ENCODE data around the gene ADAM12.

The ADAM12 gene

GRCh38 chr10:125984346-125984745 lies 403.9 kb downstream of the ADAM12 start (continued):
- no peak for TF ChIP-seq ZNF398 (tag by site-specific recombination; IDR thresholded peaks at IDR 0.05)

DNA sequence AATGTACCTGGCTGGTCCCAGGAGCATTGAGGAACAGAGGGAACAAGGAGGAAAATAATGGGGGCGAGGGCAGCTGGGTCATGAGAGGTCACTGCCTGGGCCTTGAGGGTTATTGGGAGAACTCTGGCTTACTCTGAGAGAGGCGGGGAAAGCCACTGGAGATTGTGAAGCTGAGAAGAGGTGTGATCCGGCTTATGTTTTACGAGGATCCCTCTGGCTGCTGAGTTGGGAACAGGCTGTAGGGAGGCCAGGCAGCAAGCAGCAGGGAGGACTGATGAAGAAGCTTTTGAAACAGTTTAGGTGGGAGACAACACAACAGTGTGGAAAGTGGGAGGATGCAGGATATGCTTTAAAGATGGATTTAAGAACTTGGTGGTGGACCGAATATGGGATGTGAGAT lies 404.6 kb downstream of the ADAM12 start:
- TF ChIP-seq ZNF18 (tag by site-specific recombination; IDR thresholded peaks at IDR 0.05) (peak; percentile 67), OSR2 (tag by site-specific recombination; IDR thresholded peaks at IDR 0.05) (peak; percentile 15; the same call in 1 of the 2 replicates), ZNF768 (tag by site-specific recombination; IDR thresholded peaks at IDR 0.05) (no peak), ZNF549 (tag by site-specific recombination; IDR thresholded peaks at IDR 0.05) (no peak), ZIC2 (tag by site-specific recombination; IDR thresholded peaks at IDR 0.05) (0 out of 2 replicates have a peak, but pooled peaks have one; percentile 35)
- TF ChIP-seq, protein P1, sequence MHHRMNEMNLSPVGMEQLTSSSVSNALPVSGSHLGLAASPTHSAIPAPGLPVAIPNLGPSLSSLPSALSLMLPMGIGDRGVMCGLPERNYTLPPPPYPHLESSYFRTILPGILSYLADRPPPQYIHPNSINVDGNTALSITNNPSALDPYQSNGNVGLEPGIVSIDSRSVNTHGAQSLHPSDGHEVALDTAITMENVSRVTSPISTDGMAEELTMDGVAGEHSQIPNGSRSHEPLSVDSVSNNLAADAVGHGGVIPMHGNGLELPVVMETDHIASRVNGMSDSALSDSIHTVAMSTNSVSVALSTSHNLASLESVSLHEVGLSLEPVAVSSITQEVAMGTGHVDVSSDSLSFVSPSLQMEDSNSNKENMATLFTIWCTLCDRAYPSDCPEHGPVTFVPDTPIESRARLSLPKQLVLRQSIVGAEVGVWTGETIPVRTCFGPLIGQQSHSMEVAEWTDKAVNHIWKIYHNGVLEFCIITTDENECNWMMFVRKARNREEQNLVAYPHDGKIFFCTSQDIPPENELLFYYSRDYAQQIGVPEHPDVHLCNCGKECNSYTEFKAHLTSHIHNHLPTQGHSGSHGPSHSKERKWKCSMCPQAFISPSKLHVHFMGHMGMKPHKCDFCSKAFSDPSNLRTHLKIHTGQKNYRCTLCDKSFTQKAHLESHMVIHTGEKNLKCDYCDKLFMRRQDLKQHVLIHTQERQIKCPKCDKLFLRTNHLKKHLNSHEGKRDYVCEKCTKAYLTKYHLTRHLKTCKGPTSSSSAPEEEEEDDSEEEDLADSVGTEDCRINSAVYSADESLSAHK (tag by site-specific recombination; IDR thresholded peaks at IDR 0.05) = no peak
- TF ChIP-seq, protein P2, sequence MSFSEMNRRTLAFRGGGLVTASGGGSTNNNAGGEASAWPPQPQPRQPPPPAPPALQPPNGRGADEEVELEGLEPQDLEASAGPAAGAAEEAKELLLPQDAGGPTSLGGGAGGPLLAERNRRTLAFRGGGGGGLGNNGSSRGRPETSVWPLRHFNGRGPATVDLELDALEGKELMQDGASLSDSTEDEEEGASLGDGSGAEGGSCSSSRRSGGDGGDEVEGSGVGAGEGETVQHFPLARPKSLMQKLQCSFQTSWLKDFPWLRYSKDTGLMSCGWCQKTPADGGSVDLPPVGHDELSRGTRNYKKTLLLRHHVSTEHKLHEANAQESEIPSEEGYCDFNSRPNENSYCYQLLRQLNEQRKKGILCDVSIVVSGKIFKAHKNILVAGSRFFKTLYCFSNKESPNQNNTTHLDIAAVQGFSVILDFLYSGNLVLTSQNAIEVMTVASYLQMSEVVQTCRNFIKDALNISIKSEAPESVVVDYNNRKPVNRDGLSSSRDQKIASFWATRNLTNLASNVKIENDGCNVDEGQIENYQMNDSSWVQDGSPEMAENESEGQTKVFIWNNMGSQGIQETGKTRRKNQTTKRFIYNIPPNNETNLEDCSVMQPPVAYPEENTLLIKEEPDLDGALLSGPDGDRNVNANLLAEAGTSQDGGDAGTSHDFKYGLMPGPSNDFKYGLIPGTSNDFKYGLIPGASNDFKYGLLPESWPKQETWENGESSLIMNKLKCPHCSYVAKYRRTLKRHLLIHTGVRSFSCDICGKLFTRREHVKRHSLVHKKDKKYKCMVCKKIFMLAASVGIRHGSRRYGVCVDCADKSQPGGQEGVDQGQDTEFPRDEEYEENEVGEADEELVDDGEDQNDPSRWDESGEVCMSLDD (tag by site-specific recombination; IDR thresholded peaks at IDR 0.05) = no peak
- Histone ChIP-seq H3K4me1 (ENCODE audit: control insufficient read depth, insufficient read depth, low read length) (no peaks in the 10 kb centered on the region), H3K4me3 (ENCODE audit: low read depth, low read length) (no peak overlapping the region), H3K27ac (ENCODE audit: extremely low read depth, low read depth, low read length) (no peak overlapping the region), H3K36me3 (ENCODE audit: control insufficient read depth in 2 of 2, insufficient read depth in 1 of 2, low read length in 2 of 2) (no peaks in the 10 kb centered on the region), H3K9me3 (ENCODE audit: control insufficient read depth, insufficient read depth, low read depth, low read length) (no peaks in the 10 kb centered on the region)
- ChIA-PET POLR2A (no interaction called here), CTCF (interaction anchor here (0.6 to 3.0 kb wide), 11 partner anchors 25 to 1770 kb away, joined by 3 to 12 read pairs (median 4); no protein-coding TSS in a partner anchor)

DNA sequence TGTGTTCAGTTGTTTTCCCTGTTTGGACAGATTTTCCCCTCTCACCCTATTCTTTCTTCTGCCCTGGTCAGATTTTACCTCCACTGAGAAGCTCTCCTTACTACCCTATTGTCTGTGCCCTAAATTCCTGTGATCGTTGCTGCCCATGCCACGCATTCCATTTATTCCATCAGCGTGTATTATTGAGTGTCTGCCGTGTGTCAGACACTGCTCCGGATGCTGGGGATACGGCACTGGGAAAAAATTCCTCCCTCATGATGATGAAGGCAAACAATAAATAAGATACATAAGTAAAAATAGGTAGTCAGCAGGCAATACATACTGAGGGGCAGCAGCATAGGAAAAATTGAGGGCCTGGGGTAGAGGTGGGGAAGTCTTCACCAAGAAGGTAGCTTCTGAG lies 405.1 kb downstream of the ADAM12 start:
- no peaks in the 10 kb centered on the region for H3K9me3 ChIP-seq (ENCODE audit: control insufficient read depth, insufficient read depth, low read depth, low read length)
- no peaks in the 10 kb centered on the region for H3K36me3 ChIP-seq (ENCODE audit: control insufficient read depth in 2 of 2, insufficient read depth in 1 of 2, low read length in 2 of 2)
- H3K4me3 ChIP-seq (ENCODE audit: low read depth, low read length) = no peak overlapping the region
- TF ChIP-seq ZXDB (tag by site-specific recombination; IDR thresholded peaks at IDR 0.05) = no peak
- no peak for TF ChIP-seq ZFP3 (tag by site-specific recombination; IDR thresholded peaks at IDR 0.05; ENCODE audit: low read depth)
- TF ChIP-seq HOXD13 (CRISPR knock-in tag; IDR thresholded peaks at IDR 0.05; ENCODE audit: borderline replicate concordance) = no peak
- TF ChIP-seq ZNF626 (tag by site-specific recombination; IDR thresholded peaks at IDR 0.05) = no peak
- no peak for TF ChIP-seq ZNF610 (tag by site-specific recombination; IDR thresholded peaks at IDR 0.05; ENCODE audit: borderline replicate concordance)
- TF ChIP-seq ZNF701 (tag by site-specific recombination; IDR thresholded peaks at IDR 0.05) = no peak
- no peak for TF ChIP-seq ZNF37A (tag by site-specific recombination; IDR thresholded peaks at IDR 0.05)
- no peak for TF ChIP-seq ZNF112 (tag by site-specific recombination; IDR thresholded peaks at IDR 0.05)
- no peak for TF ChIP-seq ZNF473 (tag by site-specific recombination; IDR thresholded peaks at IDR 0.05)
- TF ChIP-seq ZNF791 (tag by site-specific recombination; IDR thresholded peaks at IDR 0.05) = no peak
- no peak for TF ChIP-seq ZNF529 (tag by site-specific recombination; IDR thresholded peaks at IDR 0.05; ENCODE audit: insufficient replicate concordance)
- TF ChIP-seq ZNF335 (tag by site-specific recombination; conservative IDR thresholded peaks at IDR 0.05) = no peak
- no peak for TF ChIP-seq ZNF558 (tag by site-specific recombination; IDR thresholded peaks at IDR 0.05)
- CTCF ChIA-PET = interaction anchor here (0.6 to 3.0 kb wide), 15 partner anchors 13 to 1769 kb away, joined by 3 to 12 read pairs (median 3); no protein-coding TSS in a partner anchor
- POLR2A ChIA-PET = no interaction called here
- no peak overlapping the region for H3K27ac ChIP-seq (ENCODE audit: extremely low read depth, low read depth, low read length)
- no peaks in the 10 kb centered on the region for H3K4me1 ChIP-seq (ENCODE audit: control insufficient read depth, insufficient read depth, low read length)
